ENCODE measurements around the gene ARID2. TPM values are rescaled to one million over a fixed set of nuclear protein-coding genes. Genes with fewer than 3 reads are reported as not detected.

ARID2 gene
- total and polyA plus RNA-seq, 9 of the 15 experiments (the other 6 are each of a cell fraction or from before 2014, with no cell fraction given) = 13.4 to 41.6 (median 29.4) TPM

DNA sequence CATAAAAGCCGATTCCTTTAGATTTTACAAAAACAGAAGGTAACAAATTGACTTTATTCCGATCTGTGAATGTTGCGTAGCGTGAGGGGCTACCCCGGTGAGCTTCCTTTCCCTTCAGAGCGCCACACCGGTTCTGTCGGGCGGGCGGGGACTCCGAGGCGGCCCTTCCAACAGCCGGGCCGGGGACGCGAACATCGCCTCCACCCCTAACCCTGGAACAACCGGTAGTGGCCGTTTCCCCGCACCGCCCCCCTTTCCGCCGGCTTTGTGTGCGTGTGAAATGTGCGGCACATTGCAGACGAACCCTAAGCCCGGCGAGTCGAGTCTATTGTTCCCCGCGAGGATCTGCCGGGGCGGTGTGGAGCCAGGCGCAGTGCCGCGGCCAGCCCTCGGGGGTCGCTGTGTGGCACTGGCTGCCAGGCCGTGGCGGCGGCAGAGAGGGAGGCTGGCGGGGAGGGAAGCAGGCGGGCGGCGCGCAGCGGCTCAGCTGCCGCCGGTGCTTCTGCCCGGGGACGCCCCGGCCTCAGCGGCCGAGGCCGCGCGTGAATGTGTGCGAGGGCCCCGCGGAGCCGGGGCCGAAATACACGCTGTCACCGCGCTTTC, 775 bp upstream of the ARID2 start (continued):
- TF ChIP-seq MLLT1 (IDR thresholded peaks at IDR 0.05) = peak; percentile 76 to 81; a peak in 3 of 4 replicates
- TF ChIP-seq CTCFL (IDR thresholded peaks at IDR 0.05; ENCODE audit: borderline replicate concordance, insufficient read depth, low read depth, low read length, poor library complexity, severe bottlenecking) = peak; percentile 74
- TF ChIP-seq U2AF1 (optimal IDR thresholded peaks at IDR 0.05; ENCODE audit: low read depth, low read length) = no peak
- peak; percentile 17; the same call in 1 of the 2 replicates for TF ChIP-seq ZKSCAN1 (IDR thresholded peaks at IDR 0.05; ENCODE audit: low read depth, low read length)
- peak; percentile 80 for TF ChIP-seq ZNF175 (CRISPR knock-in tag; IDR thresholded peaks at IDR 0.05; ENCODE audit: low read depth)
- peak; percentile 94 for TF ChIP-seq NBN (IDR thresholded peaks at IDR 0.05; ENCODE audit: low read depth)
- peak; percentile 58; the same call in 1 of the 2 replicates for TF ChIP-seq ERF (CRISPR knock-in tag; IDR thresholded peaks at IDR 0.05)
- TF ChIP-seq HDGF (IDR thresholded peaks at IDR 0.05) = no peak
- TF ChIP-seq TCF3 (CRISPR knock-in tag; IDR thresholded peaks at IDR 0.05) = peak; percentile 46
- TF ChIP-seq NR2C1 (IDR thresholded peaks at IDR 0.05) = no peak
- peak; percentile 68 for TF ChIP-seq NR2C1 (tag; IDR thresholded peaks at IDR 0.05)
- TF ChIP-seq NCOA1 (IDR thresholded peaks at IDR 0.05; ENCODE audit: low read depth) = peak; percentile 57; the same call in 1 of the 2 replicates
- TF ChIP-seq SRF (CRISPR knock-in tag; IDR thresholded peaks at IDR 0.05) = peak in 1 of 2 experiments; percentile 80; a peak in 2 of 4 replicates
- TF ChIP-seq CREBBP (IDR thresholded peaks at IDR 0.05; ENCODE audit: low read depth, low read length) = no peak
- TF ChIP-seq AFF4 (CRISPR knock-in tag; IDR thresholded peaks at IDR 0.05) = peak; percentile 97
- peak; percentile 99 for TF ChIP-seq SOX6 (IDR thresholded peaks at IDR 0.05)
- peak; percentile 17; the same call in 1 of the 2 replicates for TF ChIP-seq PKNOX1 (IDR thresholded peaks at IDR 0.05)
- TF ChIP-seq TEAD1 (CRISPR knock-in tag; IDR thresholded peaks at IDR 0.05) = peak in 1 of 2 experiments; percentile 91; a peak in 1 of 4 replicates
